SU-DHL-6 (cell line): ENCODE results near the gene HINFP.
"Not testable (repeated sequence)": the region's sequence is repeated elsewhere in the genome, so short reads cannot be mapped to it uniquely, and the experiment has no call there.

Experiments used
- H2AFZ ChIP-seq: fragments of 200-600 bp; sonication (generic); 2 replicates; pipeline ENCODE4 v1.6.1; 2014; ENCODE audit warnings: low read depth, mild to moderate bottlenecking, moderate library complexity, mixed read lengths, antibody characterized with exemption, low read length; ENCODE audit not compliant: severe bottlenecking
- H3F3A ChIP-seq: fragments of 200-600 bp; shearing (Covaris generic); 2 replicates; pipeline ENCODE4 v1.6.0; 2016; ENCODE audit warnings: antibody characterized with exemption, mild to moderate bottlenecking; ENCODE audit not compliant: insufficient read depth
- H3K27ac ChIP-seq: fragments of 200-600 bp; sonication (generic); 2 replicates; pipeline ENCODE4 v1.5.1; 2016; ENCODE audit warnings: low read depth, mild to moderate bottlenecking, low read length, moderate library complexity, mixed read lengths
- H3K27me3 ChIP-seq: fragments of 200-600 bp; sonication (generic), shearing (Covaris generic); 2 replicates; pipeline ENCODE4 v1.6.0; 2014; ENCODE audit warnings: mild to moderate bottlenecking, low read length
- H3K36me3 ChIP-seq: fragments of 200-600 bp; sonication (generic); 2 replicates; pipeline ENCODE4 v1.6.1; 2014; ENCODE audit warnings: mild to moderate bottlenecking, low read length, mixed read lengths
- H3K4me2 ChIP-seq: fragments of 300-600, 200-600 bp; shearing (Covaris generic), sonication (generic); 2 replicates; pipeline ENCODE4 v1.6.0; 2014; ENCODE audit warnings: low read length, low read depth, mild to moderate bottlenecking; ENCODE audit not compliant: poor library complexity, severe bottlenecking
- H3K4me3 ChIP-seq: fragments of 200-600 bp; sonication (generic); 2 replicates; pipeline ENCODE4 v1.5.1; 2014; ENCODE audit warnings: antibody characterized with exemption, low read length, mild to moderate bottlenecking, mixed read lengths; ENCODE audit not compliant: insufficient read depth, poor library complexity, severe bottlenecking
- H3K79me2 ChIP-seq: fragments of 200-600 bp; sonication (generic); 2 replicates; pipeline ENCODE4 v1.6.1; 2014; ENCODE audit warnings: mild to moderate bottlenecking, low read length, moderate library complexity; ENCODE audit not compliant: insufficient read depth
- H3K9ac ChIP-seq: fragments of 200-600 bp; sonication (generic); 2 replicates; pipeline ENCODE4 v1.7.0; 2014; ENCODE audit warnings: mild to moderate bottlenecking, low read length
- H3K9me2 ChIP-seq: fragments of 200-600 bp; sonication (generic); replicated peaks from 2 replicates; pipeline ENCODE4 v1.6.1; 2014; ENCODE audit warnings: low read length; ENCODE audit not compliant: insufficient read depth
- H3K9me3 ChIP-seq: fragments of 200-600 bp; sonication (generic); 2 replicates; pipeline ENCODE4 v1.6.1; 2014; ENCODE audit warnings: low read length, mixed read lengths; ENCODE audit not compliant: insufficient read depth
- H4K20me1 ChIP-seq: fragments of 200-600 bp; sonication (generic); 2 replicates; pipeline ENCODE4 v1.6.1; 2014; ENCODE audit warnings: low read depth, mild to moderate bottlenecking, antibody characterized with exemption, low read length, moderate library complexity, mixed read lengths
- CTCF ChIP-seq: fragments of 200-600 bp; sonication (generic); IDR thresholded peaks from one replicate; pipeline ENCODE4 v1.5.1; 2017; ENCODE audit warnings: antibody characterized with exemption, mild to moderate bottlenecking, low read length, moderate library complexity; ENCODE audit not compliant: insufficient read depth, poor library complexity, severe bottlenecking
- EZH2phosphoT487 ChIP-seq: fragments of 200-600 bp; sonication (generic), shearing (Covaris generic); conservative IDR thresholded peaks from 2 replicates; pipeline ENCODE4 v1.6.1; 2018; ENCODE audit warnings: mild to moderate bottlenecking, antibody characterized with exemption, low read length, moderate library complexity, mixed read lengths

The HINFP gene

GRCh38 chr11:119101759-119102423 is 19.5 kb upstream of the HINFP start, which contains the start of gene DPAGT1:
TSS of gene DPAGT1 (minus strand) at chr11:119101853. CDS start at chr11:119101655, 198 bp downstream.
- no peak for TF ChIP-seq CTCF
- TF ChIP-seq EZH2phosphoT487: no peak
- H3K4me3 ChIP-seq: peak within 1 kb of the TSS; percentile 72
- no peaks in the 10 kb centered on the region for H3K9me3 ChIP-seq
- H3K4me2 ChIP-seq: peak within 1 kb of the TSS; percentile 83
- peak within 1 kb of the TSS; percentile 93 for H3K9ac ChIP-seq
- peak within 1 kb of the TSS; percentile 65 for H2AFZ ChIP-seq
- H3K9me2 ChIP-seq: no peaks in the 10 kb centered on the region
- H4K20me1 ChIP-seq: no peaks in the 10 kb centered on the region
- peak within 1 kb of the TSS; percentile 77 for H3K27ac ChIP-seq
- H3K27me3 ChIP-seq: no peaks in the 10 kb centered on the region
- H3K79me2 ChIP-seq: peaks cover 16% of the 10 kb centered on the region
- H3K36me3 ChIP-seq: peaks cover 7% of the 10 kb centered on the region
- H3F3A ChIP-seq: peaks cover 29% of the 10 kb centered on the region

- not testable (repeated sequence) for H3K36me3 ChIP-seq, H3K27ac ChIP-seq, H3K4me3 ChIP-seq, H2AFZ ChIP-seq, H3K9me3 ChIP-seq, H4K20me1 ChIP-seq, H3K9me2 ChIP-seq, H3K27me3 ChIP-seq
- peaks cover 26% of the 10 kb centered on the region for H3K79me2 ChIP-seq
- H3K9ac ChIP-seq: peak overlapping the region; percentile 93
- H3K4me2 ChIP-seq: peak overlapping the region; percentile 83
- H3F3A ChIP-seq: peaks cover 20% of the 10 kb centered on the region
These were observed 18.2 kb upstream of the HINFP start for GRCh38 chr11:119103161-119103664.

- TF ChIP-seq CTCF (no peak), EZH2phosphoT487 (no peak)
- Histone ChIP-seq H3K27me3 (no peaks in the 10 kb centered on the region), H3K9me3 (no peaks in the 10 kb centered on the region), H3K27ac (no peak overlapping the region), H3K4me2 (no peak overlapping the region), H3K9me2 (no peaks in the 10 kb centered on the region), H3K4me3 (no peak overlapping the region), H3K79me2 (peaks cover 32% of the 10 kb centered on the region), H3F3A (peaks cover 14% of the 10 kb centered on the region), H4K20me1 (no peaks in the 10 kb centered on the region), H3K9ac (no peak overlapping the region), H3K36me3 (0 out of 2 replicates have a peak, but pooled peaks cover under 1% of the 10 kb centered on the region), H2AFZ (no peak overlapping the region)
These were observed 17.6 kb upstream of the HINFP start for GRCh38 chr11:119103793-119104192.
